CD14-positive monocyte (primary cell): ENCODE results near the gene CTDP1. TPM values are rescaled to one million over a fixed set of nuclear protein-coding genes. Genes with fewer than 3 reads are reported as not detected.

Source experiments
- DNase-seq, 3 donors: peaks; one replicate each; pipeline ENCODE4 v3.0.0-alpha.2; 2011 to 2022
- H2AFZ ChIP-seq: 2 replicates; pipeline ENCODE4 v1.6.0; 2012; ENCODE audit warnings: mild to moderate bottlenecking, low read depth, low read length, inconsistent platforms; ENCODE audit not compliant: insufficient read depth, poor library complexity, severe bottlenecking
- H3K27ac ChIP-seq, 2 donors: 1 replicate in 1 of 2; 2 replicates in 1 of 2; pipeline ENCODE4 v1.5.1; 2012 to 2013; ENCODE audit warnings: low read length in 2 of 2, control low read depth in 1 of 2, inconsistent platforms in 1 of 2, low read depth in 1 of 2, mild to moderate bottlenecking in 1 of 2
- H3K27me3 ChIP-seq, 2 donors: one replicate each; pipeline versions ENCODE4 v1.6.0 to v1.6.1; 2011 to 2013; ENCODE audit warnings: low read length in 2 of 2; ENCODE audit not compliant: control insufficient read depth in 2 of 2, insufficient read depth in 2 of 2
- H3K36me3 ChIP-seq, 2 donors: replicated peaks in 1 of 2; 1 replicate in 1 of 2; 2 replicates in 1 of 2; pipeline versions ENCODE4 v1.5.1 to v1.6.1; 2012 to 2013; ENCODE audit warnings: low read length in 2 of 2, control low read depth in 1 of 2, inconsistent platforms in 1 of 2, mild to moderate bottlenecking in 1 of 2; ENCODE audit not compliant: insufficient read depth in 2 of 2, control insufficient read depth in 1 of 2
- H3K4me1 ChIP-seq, 2 donors: 1 replicate in 1 of 2; 2 replicates in 1 of 2; pipeline versions ENCODE4 v1.5.1 to v1.6.1; 2012 to 2013; ENCODE audit warnings: low read length in 2 of 2, control low read depth in 1 of 2, inconsistent platforms in 1 of 2, mild to moderate bottlenecking in 1 of 2, moderate library complexity in 1 of 2; ENCODE audit not compliant: insufficient read depth in 2 of 2, control insufficient read depth in 1 of 2
- H3K4me2 ChIP-seq: replicated peaks from 2 replicates; pipeline ENCODE3; 2012; ENCODE audit warnings: low read length, moderate library complexity, mild to moderate bottlenecking; ENCODE audit not compliant: poor library complexity, severe bottlenecking; ENCODE audit errors: extremely low read depth
- H3K4me3 ChIP-seq, 3 experiments: fragments of 200-600 bp in 1 of 3; sonication (generic) in 1 of 3; replicated peaks in 1 of 3; 1 replicate in 2 of 3; 2 replicates in 1 of 3; pipeline ENCODE4 v1.5.1; 2011 to 2013; ENCODE audit warnings: low read length in 3 of 3, mild to moderate bottlenecking in 3 of 3, control low read depth in 2 of 3, low read depth in 2 of 3, inconsistent platforms in 1 of 3, moderate library complexity in 1 of 3
- H3K79me2 ChIP-seq: 2 replicates; pipeline ENCODE4 v1.6.0; 2012; ENCODE audit warnings: mild to moderate bottlenecking, control low read depth, inconsistent platforms, low read length, moderate library complexity; ENCODE audit not compliant: insufficient read depth
- H3K9ac ChIP-seq: 2 replicates; pipeline ENCODE4 v1.6.0; 2017; ENCODE audit warnings: low read length, mild to moderate bottlenecking; ENCODE audit not compliant: insufficient read depth, poor library complexity, severe bottlenecking
- H3K9me3 ChIP-seq, 2 donors: replicated peaks in 1 of 2; 1 replicate in 1 of 2; 2 replicates in 1 of 2; pipeline versions ENCODE4 v1.5.1 to v1.6.1; 2012 to 2013; ENCODE audit warnings: low read length in 2 of 2, control low read depth in 1 of 2; ENCODE audit not compliant: control insufficient read depth in 1 of 2, insufficient read depth in 1 of 2
- H4K20me1 ChIP-seq: 2 replicates; pipeline ENCODE4 v1.6.0; 2012; ENCODE audit warnings: mild to moderate bottlenecking, low read length, control low read depth, moderate library complexity; ENCODE audit not compliant: insufficient read depth
- H3K27ac Mint-ChIP-seq, 7 donors: one replicate each; pipeline ENCODE4 v1.8.0; 2020; ENCODE audit warnings: mild to moderate bottlenecking in 7 of 7, mixed read lengths in 7 of 7, moderate library complexity in 6 of 7, inconsistent platforms in 2 of 7
- H3K27me3 Mint-ChIP-seq, 3 donors: one replicate each; pipeline ENCODE4 v1.8.0; 2021 to 2022; ENCODE audit warnings: low read depth in 3 of 3, mild to moderate bottlenecking in 3 of 3, mixed read lengths in 3 of 3, moderate library complexity in 3 of 3, inconsistent platforms in 1 of 3
- H3K36me3 Mint-ChIP-seq, 2 donors: one replicate each; pipeline ENCODE4 v1.8.0; 2020; ENCODE audit warnings: mixed read lengths in 2 of 2, inconsistent platforms in 1 of 2, mild to moderate bottlenecking in 1 of 2
- H3K4me1 Mint-ChIP-seq: one replicate; pipeline ENCODE4 v1.8.0; 2020; ENCODE audit warnings: mild to moderate bottlenecking, mixed read lengths
- H3K4me3 Mint-ChIP-seq, 2 donors: one replicate each; pipeline ENCODE4 v1.8.0; 2020; ENCODE audit warnings: mild to moderate bottlenecking in 2 of 2, mixed read lengths in 2 of 2, moderate library complexity in 1 of 2
- H3K9me3 Mint-ChIP-seq, 7 donors: one replicate each; pipeline ENCODE4 v1.8.0; 2020 to 2022; ENCODE audit warnings: mixed read lengths in 7 of 7, mild to moderate bottlenecking in 6 of 7, moderate library complexity in 6 of 7, inconsistent platforms in 2 of 7
- WGBS: methylation state at CpG from one replicate; pipeline ENCODE4 v1.1.5; 2013; ENCODE audit warnings: missing lambda C conversion rate; ENCODE audit not compliant: insufficient coverage; 5-methylcytosine and 5-hydroxymethylcytosine counted together
- intact Hi-C, 2 donors: fragments of 100-400 bp; cut with micrococcal nuclease; formaldehyde crosslinking; loops; one replicate each; pipeline versions ENCODE4 v1.15.0 to v1.15.1; 2023
- polyA plus RNA-seq, 3 donors: library from polyadenylated mRNA; depleted of rRNA in 1 of 3; unstranded in 2 of 3; stranded (reverse) in 1 of 3; fragments of 300-500 nt in 2 of 3; fragments of >200 nt in 1 of 3; fragmentation: Illumina TruSeq in 2 of 3; gene quantifications; 1 replicate in 2 of 3; 2 replicates in 1 of 3; pipeline ENCODE4 v1.2.3, GENCODE V29; 2012 to 2021
- TF ChIP-seq, protein P1 (sequence below): fragments of 200-600 bp; IDR thresholded peaks from one replicate; pipeline ENCODE4 v1.8.0; 2022; ENCODE audit warnings: antibody characterized with exemption, mild to moderate bottlenecking

CTDP1 gene
- polyA plus RNA-seq, 3 donors = 9.1 to 13.9 (median 9.1) TPM

DNA sequence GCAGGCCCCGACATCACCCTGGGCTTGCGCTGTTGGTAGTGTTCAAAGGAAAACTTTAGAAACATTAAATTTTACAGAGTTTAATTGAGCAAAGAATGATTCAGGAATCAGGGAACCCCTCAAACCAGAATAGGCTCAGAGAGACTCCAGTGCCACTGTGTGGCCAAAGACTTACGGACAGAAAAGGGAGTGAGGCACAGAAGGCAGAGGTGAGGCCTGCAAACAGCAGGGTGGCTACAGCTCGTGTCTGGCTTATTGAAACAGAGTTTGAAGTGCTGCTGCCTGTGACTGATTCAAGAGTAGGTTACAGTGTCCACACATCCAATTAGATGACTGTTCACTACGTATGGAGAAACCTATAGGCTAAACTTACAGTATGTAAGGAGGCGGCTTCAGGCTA lies 2.4 kb upstream of the CTDP1 start:
- Histone ChIP-seq H3K9ac (no peak overlapping the region), H2AFZ (no peak overlapping the region), H3K4me3 (no peak overlapping the region), H3K4me1 (peaks cover 28 to 29% of the 10 kb centered on the region in 2 donors), H3K4me2 (no peak overlapping the region), H3K27me3 (no peaks in the 10 kb centered on the region), H4K20me1 (peaks cover 19% of the 10 kb centered on the region), H3K36me3 (peaks cover 0 to 20% of the 10 kb centered on the region in 2 donors), H3K9me3 (no peaks in the 10 kb centered on the region), H3K79me2 (peaks cover 45% of the 10 kb centered on the region), H3K27ac (no peak overlapping the region)
- no peak overlapping the region for H3K4me3 Mint-ChIP-seq
- DNase-seq = no peak
- intact Hi-C loops = loop anchor here (5.0 to 10.0 kb wide), 3 partner anchors 282 to 612 kb away; partner anchors contain the start of genes ADNP2 (in 1 of the 2), ATP9B (in 1 of the 2) and NFATC1 (in 1 of the 2)
- H3K27me3 Mint-ChIP-seq = peaks cover 0 to 4% (median 2%) of the 10 kb centered on the region in 3 donors
- TF ChIP-seq, protein P1, sequence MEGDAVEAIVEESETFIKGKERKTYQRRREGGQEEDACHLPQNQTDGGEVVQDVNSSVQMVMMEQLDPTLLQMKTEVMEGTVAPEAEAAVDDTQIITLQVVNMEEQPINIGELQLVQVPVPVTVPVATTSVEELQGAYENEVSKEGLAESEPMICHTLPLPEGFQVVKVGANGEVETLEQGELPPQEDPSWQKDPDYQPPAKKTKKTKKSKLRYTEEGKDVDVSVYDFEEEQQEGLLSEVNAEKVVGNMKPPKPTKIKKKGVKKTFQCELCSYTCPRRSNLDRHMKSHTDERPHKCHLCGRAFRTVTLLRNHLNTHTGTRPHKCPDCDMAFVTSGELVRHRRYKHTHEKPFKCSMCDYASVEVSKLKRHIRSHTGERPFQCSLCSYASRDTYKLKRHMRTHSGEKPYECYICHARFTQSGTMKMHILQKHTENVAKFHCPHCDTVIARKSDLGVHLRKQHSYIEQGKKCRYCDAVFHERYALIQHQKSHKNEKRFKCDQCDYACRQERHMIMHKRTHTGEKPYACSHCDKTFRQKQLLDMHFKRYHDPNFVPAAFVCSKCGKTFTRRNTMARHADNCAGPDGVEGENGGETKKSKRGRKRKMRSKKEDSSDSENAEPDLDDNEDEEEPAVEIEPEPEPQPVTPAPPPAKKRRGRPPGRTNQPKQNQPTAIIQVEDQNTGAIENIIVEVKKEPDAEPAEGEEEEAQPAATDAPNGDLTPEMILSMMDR = no peak
- H3K4me1 Mint-ChIP-seq = peaks cover 38% of the 10 kb centered on the region
- H3K36me3 Mint-ChIP-seq = peaks cover 7 to 9% of the 10 kb centered on the region in 2 donors
- H3K9me3 Mint-ChIP-seq = no peaks in the 10 kb centered on the region
- H3K27ac Mint-ChIP-seq = peak overlapping the region in 1 of 7 donors; percentile 60
- 100% methylated on average over 2 of the region's 6 CpGs for WGBS

DNA sequence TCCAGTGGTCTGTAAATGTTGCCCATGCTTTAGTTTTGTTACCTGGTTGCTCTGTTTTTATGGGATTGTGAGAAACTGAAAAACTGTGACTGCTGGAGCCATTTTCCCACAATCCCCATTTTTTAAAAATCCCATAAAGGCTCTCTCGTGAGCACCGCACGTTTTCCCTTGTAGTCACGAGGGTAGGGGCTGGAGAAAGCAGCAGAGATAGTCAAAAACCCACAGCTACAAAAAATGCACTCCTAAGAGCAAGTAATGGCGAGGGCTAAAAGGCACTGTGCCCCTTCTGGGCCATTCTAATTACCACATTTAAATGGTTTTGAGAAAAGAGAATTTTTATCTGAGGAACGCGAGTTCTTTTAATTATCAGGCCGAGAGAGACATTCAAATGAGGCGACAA lies 1.8 kb upstream of the CTDP1 start:
- WGBS = 94% methylated on average over 2 of the region's 9 CpGs
- intact Hi-C loops = loop anchor here (5.0 to 10.0 kb wide), 3 partner anchors 283 to 613 kb away; partner anchors contain the start of genes ADNP2 (in 1 of the 2), ATP9B (in 1 of the 2) and NFATC1 (in 1 of the 2)
- H3K4me3 ChIP-seq = peak overlapping the region in 1 of 3 experiments; percentile 86
- H3K4me3 Mint-ChIP-seq = no peak overlapping the region
- H3K9me3 Mint-ChIP-seq = no peaks in the 10 kb centered on the region
- H3K27me3 Mint-ChIP-seq = peaks cover 0 to 4% (median 2%) of the 10 kb centered on the region in 3 donors
- peaks cover 9 to 13% of the 10 kb centered on the region in 2 donors for H3K36me3 Mint-ChIP-seq
- peaks cover 51% of the 10 kb centered on the region for H3K79me2 ChIP-seq
- no peaks in the 10 kb centered on the region for H3K9me3 ChIP-seq
- peaks cover 34 to 35% of the 10 kb centered on the region in 2 donors for H3K4me1 ChIP-seq
- peaks cover 25% of the 10 kb centered on the region for H4K20me1 ChIP-seq
- TF ChIP-seq, protein P1 = no peak
- no peak for DNase-seq
- peaks cover 44% of the 10 kb centered on the region for H3K4me1 Mint-ChIP-seq
- H3K27ac Mint-ChIP-seq = peak overlapping the region in 1 of 7 donors; percentile 40
- H3K9ac ChIP-seq = no peak overlapping the region
- H3K27me3 ChIP-seq = no peaks in the 10 kb centered on the region
- H3K36me3 ChIP-seq = peaks cover 0 to 20% of the 10 kb centered on the region in 2 donors
- H2AFZ ChIP-seq = no peak overlapping the region
- H3K4me2 ChIP-seq = peak overlapping the region; percentile 78
- no peak overlapping the region for H3K27ac ChIP-seq
